Mesenchymal stem cell (in vitro differentiated cells and primary cell): ENCODE measurements around the gene CAND1. TPM values are rescaled to one million over a fixed set of nuclear protein-coding genes. Genes with fewer than 3 reads are reported as not detected.

Experiments used
- DNase-seq: peaks from one replicate; pipeline ENCODE4 v3.0.0-alpha.2; 2013
- H2AFZ ChIP-seq: one replicate; pipeline ENCODE4 v1.6.1; 2013; ENCODE audit warnings: low read depth, mild to moderate bottlenecking, control low read depth, inconsistent platforms, low read length, moderate library complexity
- H2AK5ac ChIP-seq: 2 replicates; pipeline ENCODE4 v1.6.1; 2013; ENCODE audit warnings: low read length, moderate library complexity, mild to moderate bottlenecking, inconsistent platforms; ENCODE audit not compliant: severe bottlenecking
- H2BK120ac ChIP-seq: one replicate; pipeline ENCODE4 v1.6.1; 2013; ENCODE audit warnings: low read depth, mild to moderate bottlenecking, inconsistent platforms, low read length, moderate library complexity
- H2BK12ac ChIP-seq, 2 experiments: one replicate each; pipeline ENCODE4 v1.6.1; 2013; ENCODE audit warnings: inconsistent platforms in 2 of 2, low read length in 2 of 2, mild to moderate bottlenecking in 2 of 2, moderate library complexity in 2 of 2, control low read depth in 1 of 2
- H2BK15ac ChIP-seq: one replicate; pipeline ENCODE4 v1.6.1; 2013; ENCODE audit warnings: mild to moderate bottlenecking, low read depth, inconsistent platforms; ENCODE audit not compliant: poor library complexity, severe bottlenecking
- H2BK5ac ChIP-seq: 2 replicates; pipeline ENCODE4 v1.6.1; 2013; ENCODE audit warnings: low read depth, mild to moderate bottlenecking, low read length, control low read depth, inconsistent platforms; ENCODE audit not compliant: poor library complexity, severe bottlenecking
- H3K14ac ChIP-seq, 2 experiments: one replicate each; pipeline ENCODE4 v1.6.1; 2013; ENCODE audit warnings: inconsistent platforms in 2 of 2, low read length in 2 of 2, control low read depth in 1 of 2, mild to moderate bottlenecking in 1 of 2, moderate library complexity in 1 of 2
- H3K18ac ChIP-seq, 2 experiments: one replicate each; pipeline ENCODE4 v1.6.1; 2013; ENCODE audit warnings: inconsistent platforms in 2 of 2, low read length in 2 of 2, control low read depth in 1 of 2, low read depth in 1 of 2, mild to moderate bottlenecking in 1 of 2
- H3K23ac ChIP-seq, 2 experiments: one replicate each; pipeline ENCODE4 v1.6.1; 2013; ENCODE audit warnings: inconsistent platforms in 2 of 2, low read length in 2 of 2, mild to moderate bottlenecking in 2 of 2, moderate library complexity in 2 of 2, control low read depth in 1 of 2
- H3K27ac ChIP-seq: 2 replicates; pipeline ENCODE4 v1.5.1; 2013; ENCODE audit warnings: mild to moderate bottlenecking, moderate library complexity, low read length, control low read depth, inconsistent platforms; ENCODE audit not compliant: poor library complexity, severe bottlenecking
- H3K27me3 ChIP-seq, 2 experiments: 2 replicates each; pipeline versions ENCODE4 v1.6.1 to v1.7.0; 2013; ENCODE audit warnings: low read length in 2 of 2, mild to moderate bottlenecking in 2 of 2, moderate library complexity in 2 of 2, control low read depth in 1 of 2, inconsistent platforms in 1 of 2; ENCODE audit not compliant: control insufficient read depth in 1 of 2, insufficient read depth in 1 of 2
- H3K36me3 ChIP-seq, 2 experiments: 2 replicates each; pipeline versions ENCODE4 v1.6.1 to v1.7.0; 2013; ENCODE audit warnings: low read length in 2 of 2, control low read depth in 1 of 2, inconsistent platforms in 1 of 2, low read depth in 1 of 2, mild to moderate bottlenecking in 1 of 2; ENCODE audit not compliant: insufficient read depth in 2 of 2, control insufficient read depth in 1 of 2
- H3K4ac ChIP-seq, 2 experiments: one replicate each; pipeline ENCODE4 v1.6.1; 2013; ENCODE audit warnings: inconsistent platforms in 2 of 2, low read length in 2 of 2, mild to moderate bottlenecking in 2 of 2, moderate library complexity in 2 of 2, control low read depth in 1 of 2, low read depth in 1 of 2
- H3K4me1 ChIP-seq: 2 replicates; pipeline ENCODE4 v1.6.1; 2013; ENCODE audit warnings: low read depth, low read length, control low read depth; ENCODE audit not compliant: control insufficient read depth, insufficient read depth
- H3K4me2 ChIP-seq: 2 replicates; pipeline ENCODE4 v1.6.1; 2013; ENCODE audit warnings: low read length, mild to moderate bottlenecking, inconsistent platforms; ENCODE audit not compliant: poor library complexity, severe bottlenecking
- H3K4me3 ChIP-seq, 2 experiments: 2 replicates each; pipeline versions ENCODE4 v1.5.1 to v1.7.0; 2013; ENCODE audit warnings: low read length in 2 of 2, mild to moderate bottlenecking in 2 of 2, control low read depth in 1 of 2, low read depth in 1 of 2; ENCODE audit not compliant: insufficient read depth in 1 of 2
- H3K79me1 ChIP-seq: replicated peaks from 2 replicates; pipeline ENCODE4 v1.6.1; 2013; ENCODE audit warnings: mild to moderate bottlenecking, control low read depth, low read length, inconsistent platforms; ENCODE audit not compliant: poor library complexity, severe bottlenecking
- H3K9ac ChIP-seq: 2 replicates; pipeline ENCODE4 v1.7.0; 2013; ENCODE audit warnings: mild to moderate bottlenecking, low read length, moderate library complexity
- H3K9me3 ChIP-seq: 2 replicates; pipeline ENCODE4 v1.7.0; 2013; ENCODE audit warnings: mild to moderate bottlenecking, low read length; ENCODE audit not compliant: control insufficient read depth
- H4K8ac ChIP-seq: one replicate; pipeline ENCODE4 v1.6.1; 2013; ENCODE audit warnings: inconsistent platforms, mild to moderate bottlenecking, low read length, moderate library complexity
- H4K91ac ChIP-seq: one replicate; pipeline ENCODE4 v1.6.1; 2013; ENCODE audit warnings: mild to moderate bottlenecking, low read length, inconsistent platforms
- WGBS: methylation state at CpG from one replicate; pipeline ENCODE4 v1.1.7; 2013; ENCODE audit warnings: mixed read lengths; 5-methylcytosine and 5-hydroxymethylcytosine counted together
- polyA plus RNA-seq, 2 experiments: library from polyadenylated mRNA; stranded (reverse); fragments of 200-250 nt; gene quantifications; one replicate each; pipeline ENCODE4 v1.2.3, GENCODE V29; 2013

The CAND1 gene
- polyA plus RNA-seq (2013, experiment 1 of 2) = 48.9 TPM
- polyA plus RNA-seq (2013, experiment 2 of 2) = 49.6 TPM

DNA sequence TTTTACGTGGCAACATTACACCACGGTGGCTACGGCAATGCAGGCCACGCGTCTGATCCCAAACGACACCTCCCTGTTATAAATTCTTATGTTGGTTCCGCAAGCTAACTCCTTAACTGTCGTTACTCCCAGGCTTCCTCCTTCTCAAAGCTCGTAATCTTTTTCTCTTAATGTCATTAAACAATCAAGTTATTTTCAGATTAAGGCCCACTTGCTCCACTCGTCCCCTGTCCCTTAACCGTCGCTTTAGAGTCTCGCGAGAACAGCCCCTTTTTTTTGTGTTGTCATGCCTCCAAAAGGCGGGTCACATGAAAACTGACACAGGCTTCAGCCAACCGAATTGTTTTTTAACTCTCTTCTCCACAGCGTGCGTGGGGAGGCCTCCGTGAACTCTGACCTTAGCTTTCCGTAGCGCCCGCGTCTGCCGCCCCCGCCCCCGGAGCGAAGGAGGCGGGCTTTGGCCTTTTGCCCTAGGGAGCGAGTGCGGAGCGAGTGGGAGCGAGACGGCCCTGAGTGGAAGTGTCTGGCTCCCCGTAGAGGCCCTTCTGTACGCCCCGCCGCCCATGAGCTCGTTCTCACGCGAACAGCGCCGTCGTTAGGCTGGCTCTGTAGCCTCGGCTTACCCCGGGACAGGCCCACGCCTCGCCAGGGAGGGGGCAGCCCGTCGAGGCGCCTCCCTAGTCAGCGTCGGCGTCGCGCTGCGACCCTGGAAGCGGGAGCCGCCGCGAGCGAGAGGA, at the start of gene CAND1:
CAND1 (plus strand) TSS at position 463 of the 737 bp plus-strand sequence. CDS start 360 bp downstream, outside the sequence.
- peaks cover 6% of the 10 kb centered on the region for H3K4me1 ChIP-seq

GRCh38 chr12:67220065-67220464, 49.1 kb upstream of the CAND1 start:
- no peak overlapping the region for H3K4me3 ChIP-seq
- H3K4ac ChIP-seq = no peak overlapping the region
- H4K8ac ChIP-seq = no peak overlapping the region
- no peaks in the 10 kb centered on the region for H3K4me1 ChIP-seq
- no peak overlapping the region for H3K9ac ChIP-seq
- no peak overlapping the region for H3K23ac ChIP-seq
- peaks cover 4 to 9% of the 10 kb centered on the region in 2 experiments for H3K27me3 ChIP-seq
- H2BK15ac ChIP-seq = no peak overlapping the region
- no peak for DNase-seq
- H2BK5ac ChIP-seq = no peak overlapping the region
- no peak overlapping the region for H3K14ac ChIP-seq
- H2AFZ ChIP-seq = no peak overlapping the region
- H3K27ac ChIP-seq = no peak overlapping the region
- H3K79me1 ChIP-seq = no peaks in the 10 kb centered on the region
- no peak overlapping the region for H3K4me2 ChIP-seq
- WGBS = 44% methylated on average over 4 of the region's 4 CpGs
- no peaks in the 10 kb centered on the region for H3K9me3 ChIP-seq
- no peak overlapping the region for H2BK12ac ChIP-seq
- H3K36me3 ChIP-seq = no peaks in the 10 kb centered on the region
- H2AK5ac ChIP-seq = no peak overlapping the region
- no peak overlapping the region for H2BK120ac ChIP-seq
- no peak overlapping the region for H3K18ac ChIP-seq
- no peak overlapping the region for H4K91ac ChIP-seq

More for the DNA sequence above, at the start of gene CAND1:
- H2AK5ac ChIP-seq = no peak within 1 kb of the TSS
- peak within 1 kb of the TSS; percentile 91 for H2BK5ac ChIP-seq
- H2BK15ac ChIP-seq = peak within 1 kb of the TSS; percentile 100
- peak within 1 kb of the TSS; percentile 99 for H4K91ac ChIP-seq
- peak within 1 kb of the TSS; percentile 96 for H4K8ac ChIP-seq
- no peaks in the 10 kb centered on the region for H3K9me3 ChIP-seq
- H3K9ac ChIP-seq = peak within 1 kb of the TSS; percentile 96
- under 1% methylated on average over 61 of the region's 61 CpGs for WGBS
- H3K23ac ChIP-seq = peak within 1 kb of the TSS; percentile 81 to 83
- peak within 1 kb of the TSS; percentile 98 to 100 for H3K18ac ChIP-seq
- H2BK120ac ChIP-seq = peak within 1 kb of the TSS; percentile 54
- H3K4me3 ChIP-seq = peak within 1 kb of the TSS; percentile 90 to 99
- H3K4me2 ChIP-seq = peak within 1 kb of the TSS; percentile 74
- DNase-seq = peak; percentile 100
- H3K27me3 ChIP-seq = no peaks in the 10 kb centered on the region
- peak within 1 kb of the TSS; percentile 99 for H3K27ac ChIP-seq
- no peaks in the 10 kb centered on the region for H3K79me1 ChIP-seq
- peaks cover 0 to 3% of the 10 kb centered on the region in 2 experiments for H3K36me3 ChIP-seq
- H2AFZ ChIP-seq = peak within 1 kb of the TSS; percentile 80
- H2BK12ac ChIP-seq = peak within 1 kb of the TSS; percentile 49 to 63
- peak within 1 kb of the TSS; percentile 4 to 85 for H3K14ac ChIP-seq
- peak within 1 kb of the TSS; percentile 81 to 99 for H3K4ac ChIP-seq

GRCh38 chr12:67222302-67222701, 46.9 kb upstream of the CAND1 start:
- Histone ChIP-seq H4K91ac (no peak overlapping the region), H4K8ac (no peak overlapping the region), H3K27me3 (peaks cover 0 to 9% of the 10 kb centered on the region in 2 experiments), H3K36me3 (no peaks in the 10 kb centered on the region), H2BK5ac (no peak overlapping the region), H3K9ac (no peak overlapping the region), H2AK5ac (no peak overlapping the region), H3K14ac (no peak overlapping the region), H2AFZ (no peak overlapping the region), H3K9me3 (no peaks in the 10 kb centered on the region), H2BK12ac (no peak overlapping the region), H3K4me2 (no peak overlapping the region), H2BK120ac (no peak overlapping the region), H2BK15ac (no peak overlapping the region), H3K4me1 (no peaks in the 10 kb centered on the region), H3K79me1 (no peaks in the 10 kb centered on the region), H3K23ac (no peak overlapping the region), H3K4ac (no peak overlapping the region), H3K4me3 (no peak overlapping the region), H3K27ac (no peak overlapping the region), H3K18ac (no peak overlapping the region)
- DNase-seq = peak; percentile 7
- WGBS = 55% methylated on average over 4 of the region's 4 CpGs

GRCh38 chr12:67223225-67223624, 45.9 kb upstream of the CAND1 start:
- Histone ChIP-seq H3K18ac (no peak overlapping the region), H3K9me3 (no peaks in the 10 kb centered on the region), H3K9ac (no peak overlapping the region), H2AK5ac (no peak overlapping the region), H4K91ac (no peak overlapping the region), H3K79me1 (no peaks in the 10 kb centered on the region), H2BK120ac (no peak overlapping the region), H3K4me2 (no peak overlapping the region), H3K14ac (no peak overlapping the region), H3K27me3 (peaks cover 0 to 5% of the 10 kb centered on the region in 2 experiments), H3K4me3 (no peak overlapping the region), H2BK12ac (no peak overlapping the region), H3K4me1 (no peaks in the 10 kb centered on the region), H2BK15ac (no peak overlapping the region), H3K4ac (no peak overlapping the region), H4K8ac (no peak overlapping the region), H3K27ac (no peak overlapping the region), H2BK5ac (no peak overlapping the region), H3K36me3 (no peaks in the 10 kb centered on the region), H3K23ac (no peak overlapping the region), H2AFZ (no peak overlapping the region)
- DNase-seq = no peak
- WGBS = 86% methylated on average over 3 of the region's 3 CpGs
